ENCODE data around the gene GPAM. TPM values are rescaled to one million over a fixed set of nuclear protein-coding genes. Genes with fewer than 3 reads are reported as not detected.
A peak's percentile ranks its signal among the peaks of the same experiment; 100 is the strongest.

The GPAM gene
- polyA plus RNA-seq, 1 of the 3 experiments (the other 2 are of a cell fraction) = 2.1 TPM

DNA sequence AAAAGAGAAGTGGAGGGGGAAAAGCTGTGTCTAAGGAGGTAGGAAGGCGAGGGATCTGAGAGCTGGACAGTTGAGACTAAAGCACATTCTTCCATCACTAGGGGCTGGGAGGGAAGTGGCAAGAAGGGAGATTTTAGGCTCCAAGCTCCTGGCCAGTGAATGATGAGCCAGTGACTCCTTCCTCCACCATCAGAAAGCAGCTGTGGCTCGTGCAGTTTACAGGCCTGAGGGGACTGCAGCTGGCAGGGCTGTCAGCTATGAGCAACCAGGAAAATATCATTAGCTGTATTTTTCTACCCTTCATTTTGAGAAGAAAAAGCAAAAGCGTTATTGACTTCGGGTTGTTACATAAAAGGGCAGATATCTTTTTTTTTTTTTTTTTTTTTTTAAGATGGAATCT is 60.7 kb downstream of the GPAM start:
- POLR2A ChIA-PET = interaction anchor here (0.7 to 1.4 kb wide), 3 partner anchors 14 to 158 kb away, joined by 3 to 10 read pairs (median 3); no protein-coding TSS in a partner anchor
- no peaks in the 10 kb centered on the region for H4K20me1 ChIP-seq (ENCODE audit: insufficient read depth)
- H3K79me2 ChIP-seq (ENCODE audit: insufficient read depth) = no peaks in the 10 kb centered on the region
- H3K4me3 ChIP-seq (ENCODE audit: low read depth in 2 of 2, low read length in 1 of 2) = no peak overlapping the region
- no peaks in the 10 kb centered on the region for H3K9me2 ChIP-seq
- WGBS (ENCODE audit: low lambda C conversion rate) = 18% methylated on average over 4 of the region's 4 CpGs
- peaks cover 0 to 24% of the 10 kb centered on the region in 2 experiments; a peak in 1 of 4 replicates for H3K4me1 ChIP-seq (ENCODE audit: control insufficient read depth in 1 of 2, insufficient read depth in 2 of 2, low read depth in 1 of 2, low read length in 1 of 2)
- no peaks in the 10 kb centered on the region for H3K9me3 ChIP-seq
- H3K36me3 ChIP-seq (replicated peaks in 1 of 2; ENCODE audit: control insufficient read depth in 1 of 2, insufficient read depth in 2 of 2, low read length in 1 of 2) = no peaks in the 10 kb centered on the region
- TF ChIP-seq RFX5 (IDR thresholded peaks at IDR 0.05; ENCODE audit: low read length) (no peak), GATA2 (CRISPR knock-in tag; IDR thresholded peaks at IDR 0.05) (0 out of 2 replicates have a peak, but pooled peaks have one; percentile 16), CHD2 (IDR thresholded peaks at IDR 0.05; ENCODE audit: low read length, partially characterized antibody) (no peak)
- TF ChIP-seq, protein P1, sequence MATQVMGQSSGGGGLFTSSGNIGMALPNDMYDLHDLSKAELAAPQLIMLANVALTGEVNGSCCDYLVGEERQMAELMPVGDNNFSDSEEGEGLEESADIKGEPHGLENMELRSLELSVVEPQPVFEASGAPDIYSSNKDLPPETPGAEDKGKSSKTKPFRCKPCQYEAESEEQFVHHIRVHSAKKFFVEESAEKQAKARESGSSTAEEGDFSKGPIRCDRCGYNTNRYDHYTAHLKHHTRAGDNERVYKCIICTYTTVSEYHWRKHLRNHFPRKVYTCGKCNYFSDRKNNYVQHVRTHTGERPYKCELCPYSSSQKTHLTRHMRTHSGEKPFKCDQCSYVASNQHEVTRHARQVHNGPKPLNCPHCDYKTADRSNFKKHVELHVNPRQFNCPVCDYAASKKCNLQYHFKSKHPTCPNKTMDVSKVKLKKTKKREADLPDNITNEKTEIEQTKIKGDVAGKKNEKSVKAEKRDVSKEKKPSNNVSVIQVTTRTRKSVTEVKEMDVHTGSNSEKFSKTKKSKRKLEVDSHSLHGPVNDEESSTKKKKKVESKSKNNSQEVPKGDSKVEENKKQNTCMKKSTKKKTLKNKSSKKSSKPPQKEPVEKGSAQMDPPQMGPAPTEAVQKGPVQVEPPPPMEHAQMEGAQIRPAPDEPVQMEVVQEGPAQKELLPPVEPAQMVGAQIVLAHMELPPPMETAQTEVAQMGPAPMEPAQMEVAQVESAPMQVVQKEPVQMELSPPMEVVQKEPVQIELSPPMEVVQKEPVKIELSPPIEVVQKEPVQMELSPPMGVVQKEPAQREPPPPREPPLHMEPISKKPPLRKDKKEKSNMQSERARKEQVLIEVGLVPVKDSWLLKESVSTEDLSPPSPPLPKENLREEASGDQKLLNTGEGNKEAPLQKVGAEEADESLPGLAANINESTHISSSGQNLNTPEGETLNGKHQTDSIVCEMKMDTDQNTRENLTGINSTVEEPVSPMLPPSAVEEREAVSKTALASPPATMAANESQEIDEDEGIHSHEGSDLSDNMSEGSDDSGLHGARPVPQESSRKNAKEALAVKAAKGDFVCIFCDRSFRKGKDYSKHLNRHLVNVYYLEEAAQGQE (IDR thresholded peaks at IDR 0.05; ENCODE audit: low read depth, low read length) = no peak
- CTCF ChIA-PET = interaction anchor here (0.9 to 15.8 kb wide), 3 partner anchors 9 to 132 kb away, joined by 3 to 238 read pairs (median 3); no protein-coding TSS in a partner anchor
- no peak overlapping the region for H3K27ac ChIP-seq (ENCODE audit: low read depth in 2 of 2, low read length in 1 of 2)
- no peaks in the 10 kb centered on the region for H3K27me3 ChIP-seq (ENCODE audit: insufficient read depth)
- H3K9ac ChIP-seq = no peak overlapping the region
- no peak overlapping the region for H3K4me2 ChIP-seq
- peak; percentile 32 for DNase-seq
- no peak overlapping the region for H2AFZ ChIP-seq (ENCODE audit: low read depth)
- no peaks in the 10 kb centered on the region for H3F3A ChIP-seq (replicated peaks; ENCODE audit: insufficient read depth)

DNA sequence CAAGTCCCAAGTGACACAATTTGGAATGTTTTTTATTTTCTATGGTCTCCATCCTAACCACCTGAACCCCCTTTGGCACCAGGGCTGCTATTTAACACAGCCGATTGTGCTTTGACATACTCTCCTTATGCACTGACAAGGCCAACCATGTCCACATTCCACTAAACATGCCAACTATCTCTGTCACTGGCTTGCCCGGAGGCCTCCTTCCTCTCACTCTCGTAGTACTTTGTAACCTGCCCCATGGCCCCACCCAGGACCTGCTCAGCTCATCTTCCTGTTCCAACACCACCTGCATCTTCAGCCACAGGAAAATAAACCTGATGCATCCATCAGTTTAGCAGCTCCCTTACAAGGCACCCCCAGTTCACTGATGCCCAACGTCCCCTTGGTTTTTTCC is 63.1 kb downstream of the GPAM start:
- Histone ChIP-seq H3K4me2 (no peak overlapping the region), H3K9me3 (no peaks in the 10 kb centered on the region), H3K79me2 (ENCODE audit: insufficient read depth) (no peaks in the 10 kb centered on the region), H4K20me1 (ENCODE audit: insufficient read depth) (no peaks in the 10 kb centered on the region), H3K4me3 (ENCODE audit: low read depth in 2 of 2, low read length in 1 of 2) (no peak overlapping the region), H3K9me2 (no peaks in the 10 kb centered on the region), H3K27ac (ENCODE audit: low read depth in 2 of 2, low read length in 1 of 2) (no peak overlapping the region), H3K27me3 (ENCODE audit: insufficient read depth) (no peaks in the 10 kb centered on the region), H3K9ac (no peak overlapping the region), H3F3A (replicated peaks; ENCODE audit: insufficient read depth) (no peaks in the 10 kb centered on the region), H3K4me1 (ENCODE audit: control insufficient read depth in 1 of 2, insufficient read depth in 2 of 2, low read depth in 1 of 2, low read length in 1 of 2) (peaks cover 0 to 11% of the 10 kb centered on the region in 2 experiments; a peak in 1 of 4 replicates), H2AFZ (ENCODE audit: low read depth) (no peak overlapping the region), H3K36me3 (replicated peaks in 1 of 2; ENCODE audit: control insufficient read depth in 1 of 2, insufficient read depth in 2 of 2, low read length in 1 of 2) (no peaks in the 10 kb centered on the region)
- ChIA-PET CTCF (interaction anchor here (15.8 kb wide), 1 partner anchor 17 kb away, joined by 238 read pairs; no protein-coding TSS in a partner anchor), POLR2A (no interaction called here)
- DNase-seq = no peak
- 33% methylated on average over 4 of the region's 4 CpGs for WGBS (ENCODE audit: low lambda C conversion rate)
- TF ChIP-seq JUND (IDR thresholded peaks at IDR 0.05) = no peak
- TF ChIP-seq, protein P2, sequence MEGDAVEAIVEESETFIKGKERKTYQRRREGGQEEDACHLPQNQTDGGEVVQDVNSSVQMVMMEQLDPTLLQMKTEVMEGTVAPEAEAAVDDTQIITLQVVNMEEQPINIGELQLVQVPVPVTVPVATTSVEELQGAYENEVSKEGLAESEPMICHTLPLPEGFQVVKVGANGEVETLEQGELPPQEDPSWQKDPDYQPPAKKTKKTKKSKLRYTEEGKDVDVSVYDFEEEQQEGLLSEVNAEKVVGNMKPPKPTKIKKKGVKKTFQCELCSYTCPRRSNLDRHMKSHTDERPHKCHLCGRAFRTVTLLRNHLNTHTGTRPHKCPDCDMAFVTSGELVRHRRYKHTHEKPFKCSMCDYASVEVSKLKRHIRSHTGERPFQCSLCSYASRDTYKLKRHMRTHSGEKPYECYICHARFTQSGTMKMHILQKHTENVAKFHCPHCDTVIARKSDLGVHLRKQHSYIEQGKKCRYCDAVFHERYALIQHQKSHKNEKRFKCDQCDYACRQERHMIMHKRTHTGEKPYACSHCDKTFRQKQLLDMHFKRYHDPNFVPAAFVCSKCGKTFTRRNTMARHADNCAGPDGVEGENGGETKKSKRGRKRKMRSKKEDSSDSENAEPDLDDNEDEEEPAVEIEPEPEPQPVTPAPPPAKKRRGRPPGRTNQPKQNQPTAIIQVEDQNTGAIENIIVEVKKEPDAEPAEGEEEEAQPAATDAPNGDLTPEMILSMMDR (IDR thresholded peaks at IDR 0.05) = no peak
- TF ChIP-seq, protein P3, sequence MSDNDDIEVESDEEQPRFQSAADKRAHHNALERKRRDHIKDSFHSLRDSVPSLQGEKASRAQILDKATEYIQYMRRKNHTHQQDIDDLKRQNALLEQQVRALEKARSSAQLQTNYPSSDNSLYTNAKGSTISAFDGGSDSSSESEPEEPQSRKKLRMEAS (IDR thresholded peaks at IDR 0.05; ENCODE audit: low read depth) = no peak
- no peak for TF ChIP-seq FOXJ3 (CRISPR knock-in tag; IDR thresholded peaks at IDR 0.05)
- no peak for TF ChIP-seq EP300 (IDR thresholded peaks at IDR 0.05; ENCODE audit: borderline replicate concordance in 1 of 2, low read depth in 1 of 2, low read length in 1 of 2)
- TF ChIP-seq GATA2 (CRISPR knock-in tag; IDR thresholded peaks at IDR 0.05) = no peak
- no peak for TF ChIP-seq RAD21 (IDR thresholded peaks at IDR 0.05; ENCODE audit: low read length)
- TF ChIP-seq, protein P1 (IDR thresholded peaks at IDR 0.05; ENCODE audit: low read depth, low read length) = no peak
- TF ChIP-seq SIN3A (IDR thresholded peaks at IDR 0.05; ENCODE audit: borderline replicate concordance, low read depth, low read length) = no peak
- TF ChIP-seq MEF2A (IDR thresholded peaks at IDR 0.05; ENCODE audit: borderline replicate concordance, low read depth) = no peak
- no peak for TF ChIP-seq RFX5 (IDR thresholded peaks at IDR 0.05; ENCODE audit: low read length)
- TF ChIP-seq POLR2AphosphoS5 (IDR thresholded peaks at IDR 0.05; ENCODE audit: low read depth, low read length) = no peak
- TF ChIP-seq, protein P4, sequence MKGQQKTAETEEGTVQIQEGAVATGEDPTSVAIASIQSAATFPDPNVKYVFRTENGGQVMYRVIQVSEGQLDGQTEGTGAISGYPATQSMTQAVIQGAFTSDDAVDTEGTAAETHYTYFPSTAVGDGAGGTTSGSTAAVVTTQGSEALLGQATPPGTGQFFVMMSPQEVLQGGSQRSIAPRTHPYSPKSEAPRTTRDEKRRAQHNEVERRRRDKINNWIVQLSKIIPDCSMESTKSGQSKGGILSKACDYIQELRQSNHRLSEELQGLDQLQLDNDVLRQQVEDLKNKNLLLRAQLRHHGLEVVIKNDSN (IDR thresholded peaks at IDR 0.05; ENCODE audit: borderline replicate concordance, low read depth) = no peak

Data from SK-N-SH (cell line).